Caco-2 (cell line): ENCODE measurements around the gene FRS2. TPM values are rescaled to one million over a fixed set of nuclear protein-coding genes. Genes with fewer than 3 reads are reported as not detected.

ENCODE experiments used
- BruUV-seq: library from RNA; stranded (reverse); fragments of 400-500 nt; replicated peaks from 2 replicates; lab custom pipeline; 2021; lab: Mats Ljungman, UMichigan
- CTCF ChIA-PET: fragments of 300-600 bp; sonication (Branson Sonifier 250); formaldehyde crosslinking; loops from one replicate; lab custom pipeline; 2022; ENCODE audit warnings: antibody characterized with exemption; lab: Charles Lee
- POLR2A ChIA-PET: fragments of 300-600 bp; sonication (Branson Sonifier 250); formaldehyde crosslinking; loops from one replicate; lab custom pipeline; 2022; ENCODE audit warnings: antibody characterized with exemption; lab: Charles Lee
- DNase-seq, 2 experiments: peaks; one replicate each; pipeline versions ENCODE4 v3.0.0 to v3.0.0-alpha.2; 2020 to 2022
- H3K27me3 ChIP-seq: replicated peaks from 2 replicates; pipeline ENCODE4 v1.6.0; 2011; ENCODE audit warnings: low read length; ENCODE audit not compliant: control insufficient read depth, insufficient read depth
- H3K36me3 ChIP-seq: 2 replicates; pipeline ENCODE4 v1.5.1; 2011; ENCODE audit warnings: low read length; ENCODE audit not compliant: control insufficient read depth, insufficient read depth
- H3K4me1 ChIP-seq: fragments of 250-450 bp; sonication (Bioruptor Pico); 2 replicates; pipeline ENCODE4 v1.5.1; 2020; ENCODE audit warnings: mild to moderate bottlenecking
- H3K4me3 ChIP-seq: 2 replicates; pipeline ENCODE4 v1.5.1; 2011; ENCODE audit warnings: low read depth, mild to moderate bottlenecking, control low read depth, low read length
- H3K9me3 ChIP-seq: fragments of 250-450 bp; sonication (Bioruptor Pico); 2 replicates; pipeline ENCODE4 v1.5.1; 2020; ENCODE audit warnings: mild to moderate bottlenecking, moderate library complexity
- H3K27ac Mint-ChIP-seq: one replicate; pipeline ENCODE4 v1.8.0; 2022; ENCODE audit warnings: mixed read lengths; ENCODE audit not compliant: unreplicated experiment
- H3K27me3 Mint-ChIP-seq: one replicate; pipeline ENCODE4 v1.8.0; 2022; ENCODE audit warnings: mixed read lengths; ENCODE audit not compliant: insufficient read depth, unreplicated experiment
- H3K36me3 Mint-ChIP-seq: one replicate; pipeline ENCODE4 v1.8.0; 2022; ENCODE audit warnings: mild to moderate bottlenecking, mixed read lengths; ENCODE audit not compliant: insufficient read depth, unreplicated experiment
- H3K4me1 Mint-ChIP-seq: one replicate; pipeline ENCODE4 v1.8.0; 2022; ENCODE audit warnings: low read depth, mixed read lengths; ENCODE audit not compliant: unreplicated experiment
- H3K4me3 Mint-ChIP-seq: one replicate; pipeline ENCODE4 v1.8.0; 2022; ENCODE audit warnings: mild to moderate bottlenecking, moderate library complexity, mixed read lengths; ENCODE audit not compliant: unreplicated experiment
- H3K9me3 Mint-ChIP-seq: one replicate; pipeline ENCODE4 v1.8.0; 2022; ENCODE audit warnings: mixed read lengths; ENCODE audit not compliant: unreplicated experiment
- intact Hi-C: fragments of 100-400 bp; cut with micrococcal nuclease; formaldehyde crosslinking; loops from one replicate; pipeline ENCODE4 v1.10.0; 2022; ENCODE audit not compliant: unreplicated experiment
- total RNA-seq: library from RNA; stranded (reverse); gene quantifications from 2 replicates; pipeline ENCODE4 v1.2.3, GENCODE V29; 2022
- TF ChIP-seq, protein P1 (sequence below), 2 experiments: fragments of 200-600 bp in 1 of 2; IDR thresholded peaks; 1 replicate in 1 of 2; 2 replicates in 1 of 2; pipeline versions ENCODE4 v1.5.1 to v1.8.0; 2011 to 2022; ENCODE audit warnings: antibody characterized with exemption in 1 of 2, control low read depth in 1 of 2, inconsistent platforms in 1 of 2, low read depth in 1 of 2, low read length in 1 of 2, mild to moderate bottlenecking in 1 of 2, moderate library complexity in 1 of 2; ENCODE audit not compliant: insufficient read depth in 1 of 2, severe bottlenecking in 1 of 2, unreplicated experiment in 1 of 2

Gene FRS2
- total RNA-seq, 1 experiment from 2014 or later, result 82.3 TPM

DNA sequence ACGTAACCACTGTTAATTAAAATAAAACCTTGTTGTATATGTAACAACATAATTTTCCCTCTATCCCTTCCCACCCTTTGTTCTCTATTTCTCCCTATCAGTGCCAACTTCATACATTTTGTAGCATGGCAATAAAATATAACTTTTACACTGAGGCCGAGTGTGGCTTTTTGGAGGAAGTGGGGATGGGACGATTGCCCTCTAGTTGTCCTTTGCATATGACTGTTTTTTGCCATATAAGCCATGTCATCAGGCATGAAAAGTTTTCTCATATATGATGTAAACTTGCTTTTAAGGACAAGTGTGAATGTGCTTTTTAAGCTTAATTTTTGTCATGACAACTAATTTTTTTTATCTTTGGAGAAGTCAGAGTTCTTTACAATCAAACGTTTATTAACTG is 108.8 kb downstream of the FRS2 start:
- no peaks in the 10 kb centered on the region for H3K9me3 ChIP-seq
- H3K4me1 ChIP-seq, result no peaks in the 10 kb centered on the region
- ChIA-PET POLR2A (no interaction called here), CTCF (interaction anchor here (2.7 kb wide), 1 partner anchor 8 kb away, joined by 12 read pairs; no protein-coding TSS in a partner anchor)
- H3K36me3 Mint-ChIP-seq, result peaks cover 75% of the 10 kb centered on the region
- no peaks in the 10 kb centered on the region for H3K27me3 Mint-ChIP-seq
- H3K27ac Mint-ChIP-seq, result no peak overlapping the region
- no peak for DNase-seq
- no TSS peak for BruUV-seq
- H3K4me3 ChIP-seq, result no peak overlapping the region
- TF ChIP-seq, protein P1, sequence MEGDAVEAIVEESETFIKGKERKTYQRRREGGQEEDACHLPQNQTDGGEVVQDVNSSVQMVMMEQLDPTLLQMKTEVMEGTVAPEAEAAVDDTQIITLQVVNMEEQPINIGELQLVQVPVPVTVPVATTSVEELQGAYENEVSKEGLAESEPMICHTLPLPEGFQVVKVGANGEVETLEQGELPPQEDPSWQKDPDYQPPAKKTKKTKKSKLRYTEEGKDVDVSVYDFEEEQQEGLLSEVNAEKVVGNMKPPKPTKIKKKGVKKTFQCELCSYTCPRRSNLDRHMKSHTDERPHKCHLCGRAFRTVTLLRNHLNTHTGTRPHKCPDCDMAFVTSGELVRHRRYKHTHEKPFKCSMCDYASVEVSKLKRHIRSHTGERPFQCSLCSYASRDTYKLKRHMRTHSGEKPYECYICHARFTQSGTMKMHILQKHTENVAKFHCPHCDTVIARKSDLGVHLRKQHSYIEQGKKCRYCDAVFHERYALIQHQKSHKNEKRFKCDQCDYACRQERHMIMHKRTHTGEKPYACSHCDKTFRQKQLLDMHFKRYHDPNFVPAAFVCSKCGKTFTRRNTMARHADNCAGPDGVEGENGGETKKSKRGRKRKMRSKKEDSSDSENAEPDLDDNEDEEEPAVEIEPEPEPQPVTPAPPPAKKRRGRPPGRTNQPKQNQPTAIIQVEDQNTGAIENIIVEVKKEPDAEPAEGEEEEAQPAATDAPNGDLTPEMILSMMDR (IDR thresholded peaks at IDR 0.05; ENCODE audit: insufficient read depth in 1 of 2, low read depth in 1 of 2, low read length in 1 of 2, severe bottlenecking in 1 of 2, unreplicated experiment in 1 of 2), result no peak
- H3K4me3 Mint-ChIP-seq, result no peak overlapping the region
- no peaks in the 10 kb centered on the region for H3K27me3 ChIP-seq
- H3K4me1 Mint-ChIP-seq, result peaks cover 11% of the 10 kb centered on the region
- intact Hi-C loops, result no loop called here
- H3K9me3 Mint-ChIP-seq, result no peaks in the 10 kb centered on the region
- peaks cover 5% of the 10 kb centered on the region for H3K36me3 ChIP-seq

DNA sequence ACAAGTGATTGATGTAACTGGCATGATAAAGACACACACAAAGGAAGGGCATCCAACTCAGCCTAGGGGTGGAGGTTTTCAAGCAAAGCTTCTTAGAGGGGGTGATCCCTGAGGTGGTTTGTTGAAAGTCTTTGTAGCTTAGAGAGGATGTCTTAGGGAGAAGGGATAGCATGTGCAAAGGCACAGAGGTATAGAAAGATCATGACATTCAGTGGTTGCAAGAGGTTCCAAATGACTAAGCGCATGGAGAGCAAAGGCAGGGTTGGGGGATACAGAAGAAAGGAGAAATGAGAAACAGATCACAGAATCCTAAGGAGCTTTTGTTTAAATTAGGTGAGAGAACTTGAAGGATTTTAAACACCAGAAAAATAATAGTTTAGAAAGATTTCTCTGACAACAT is 109.9 kb downstream of the FRS2 start:
- H3K27me3 ChIP-seq, result no peaks in the 10 kb centered on the region
- H3K27ac Mint-ChIP-seq, result peak overlapping the region; percentile 8
- no peak overlapping the region for H3K4me3 ChIP-seq
- no peak for DNase-seq
- H3K36me3 Mint-ChIP-seq, result peaks cover 73% of the 10 kb centered on the region
- intact Hi-C loops, result no loop called here
- H3K27me3 Mint-ChIP-seq, result no peaks in the 10 kb centered on the region
- BruUV-seq, result no TSS peak
- TF ChIP-seq, protein P1 (IDR thresholded peaks at IDR 0.05; ENCODE audit: insufficient read depth in 1 of 2, low read depth in 1 of 2, low read length in 1 of 2, severe bottlenecking in 1 of 2, unreplicated experiment in 1 of 2), result no peak
- no peaks in the 10 kb centered on the region for H3K9me3 Mint-ChIP-seq
- CTCF ChIA-PET, result interaction anchor here (0.6 to 2.7 kb wide), 3 partner anchors 9 to 186 kb away, joined by 3 to 12 read pairs (median 4); no protein-coding TSS in a partner anchor
- no peak overlapping the region for H3K4me3 Mint-ChIP-seq
- peaks cover 11% of the 10 kb centered on the region for H3K4me1 Mint-ChIP-seq
- POLR2A ChIA-PET, result interaction anchor here (0.5 kb wide), 1 partner anchor 124 kb away, joined by 8 read pairs; no protein-coding TSS in a partner anchor
- H3K36me3 ChIP-seq, result no peaks in the 10 kb centered on the region; the same call in 1 of the 2 replicates
- H3K4me1 ChIP-seq, result no peaks in the 10 kb centered on the region
- H3K9me3 ChIP-seq, result no peaks in the 10 kb centered on the region

DNA sequence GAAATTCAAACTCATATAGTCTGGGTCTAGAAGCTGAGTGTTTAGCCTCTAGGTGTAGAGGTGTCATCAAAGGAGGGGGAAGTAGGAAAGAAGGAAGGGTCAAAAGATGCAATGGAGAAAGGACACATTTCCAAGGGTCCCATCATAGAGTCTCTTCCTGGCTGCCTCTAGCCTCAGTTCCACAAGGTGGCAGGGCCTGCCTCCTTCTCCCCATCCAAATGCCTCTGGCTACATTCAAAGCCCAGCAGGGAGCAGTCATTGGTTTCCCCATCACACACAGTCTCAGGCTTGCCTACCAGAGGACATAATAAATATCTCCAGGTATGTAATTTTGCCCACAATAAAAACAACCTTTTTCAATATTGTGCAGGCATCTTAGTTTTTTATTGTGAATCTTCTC is 113.0 kb downstream of the FRS2 start:
- H3K4me3 ChIP-seq, result no peak overlapping the region
- H3K27me3 ChIP-seq, result no peaks in the 10 kb centered on the region
- H3K36me3 Mint-ChIP-seq, result peaks cover 80% of the 10 kb centered on the region
- H3K36me3 ChIP-seq, result peaks cover 2% of the 10 kb centered on the region; the same call in 1 of the 2 replicates
- POLR2A ChIA-PET, result no interaction called here
- TF ChIP-seq, protein P1 (IDR thresholded peaks at IDR 0.05; ENCODE audit: insufficient read depth in 1 of 2, low read depth in 1 of 2, low read length in 1 of 2, severe bottlenecking in 1 of 2, unreplicated experiment in 1 of 2), result peak; percentile 22 to 43
- H3K27me3 Mint-ChIP-seq, result no peaks in the 10 kb centered on the region
- DNase-seq, result peak; percentile 61 to 63
- intact Hi-C loops, result no loop called here
- no peaks in the 10 kb centered on the region for H3K9me3 ChIP-seq
- CTCF ChIA-PET, result no interaction called here
- BruUV-seq, result no TSS peak
- H3K4me3 Mint-ChIP-seq, result no peak overlapping the region
- H3K27ac Mint-ChIP-seq, result no peak overlapping the region
- H3K4me1 Mint-ChIP-seq, result peaks cover 11% of the 10 kb centered on the region
- no peaks in the 10 kb centered on the region for H3K4me1 ChIP-seq
- H3K9me3 Mint-ChIP-seq, result no peaks in the 10 kb centered on the region
